Panc1 (cell line): ENCODE results near the gene PARP12. TPM values are rescaled to one million over a fixed set of nuclear protein-coding genes. Genes with fewer than 3 reads are reported as not detected.

Experiments
- ATAC-seq: fragments of 200-7000 bp; cut with Tn5 transposase; 2 replicates; pipeline ENCODE4 v1.9.1; 2020; ENCODE audit warnings: mild to moderate bottlenecking, moderate library complexity
- BruUV-seq: library from RNA; stranded (reverse); fragments of 400-500 nt; replicated peaks from 2 replicates; lab custom pipeline; 2021; lab: Mats Ljungman, UMichigan
- CTCF ChIA-PET: fragments of 300-600 bp; sonication (Branson Sonifier 250); formaldehyde crosslinking; loops from one replicate; lab custom pipeline; 2022; ENCODE audit warnings: antibody characterized with exemption; lab: Charles Lee
- POLR2A ChIA-PET: fragments of 300-600 bp; sonication (Branson Sonifier 250); formaldehyde crosslinking; loops from one replicate; lab custom pipeline; 2022; ENCODE audit warnings: antibody characterized with exemption; lab: Charles Lee
- DNase-seq: peaks from one replicate; pipeline ENCODE4 v3.0.0-alpha.2; 2010; ENCODE audit warnings: low read depth, low spot score
- H3K27ac ChIP-seq: 2 replicates; pipeline ENCODE4 v1.5.1; 2011; ENCODE audit warnings: mild to moderate bottlenecking, low read length, inconsistent platforms
- H3K27me3 ChIP-seq: fragments of 200-500 bp; sonication (Bioruptor generic); 2 replicates; pipeline ENCODE4 v1.6.0; 2014; ENCODE audit warnings: low read length, inconsistent platforms; ENCODE audit not compliant: control insufficient read depth, insufficient read depth
- H3K36me3 ChIP-seq: fragments of 200-500 bp; sonication (Bioruptor generic); 2 replicates; pipeline ENCODE4 v1.5.1; 2014; ENCODE audit warnings: inconsistent platforms, mild to moderate bottlenecking, low read length, moderate library complexity; ENCODE audit not compliant: control insufficient read depth, insufficient read depth
- H3K4me1 ChIP-seq: 2 replicates; pipeline ENCODE4 v1.5.1; 2011; ENCODE audit warnings: inconsistent platforms, mild to moderate bottlenecking, low read length, moderate library complexity; ENCODE audit not compliant: control insufficient read depth, insufficient read depth
- H3K4me3 ChIP-seq, 2 experiments: 2 replicates each; pipeline ENCODE4 v1.5.1; 2011 to 2012; ENCODE audit warnings: low read depth in 2 of 2, low read length in 2 of 2, mild to moderate bottlenecking in 2 of 2, inconsistent platforms in 1 of 2, moderate library complexity in 1 of 2
- H3K9me3 ChIP-seq: fragments of 200-500 bp; sonication (Bioruptor generic); 2 replicates; pipeline ENCODE4 v1.5.1; 2014; ENCODE audit warnings: low read depth, mild to moderate bottlenecking, inconsistent platforms, low read length, moderate library complexity; ENCODE audit not compliant: control insufficient read depth, insufficient read depth
- POLR2AphosphoS5 ChIP-seq: IDR thresholded peaks from 2 replicates; pipeline ENCODE4 v1.6.1; 2012; ENCODE audit warnings: mild to moderate bottlenecking, low read depth, low read length, moderate library complexity
- SIN3A ChIP-seq: IDR thresholded peaks from 2 replicates; pipeline ENCODE4 v1.6.1; 2012; ENCODE audit warnings: low read depth, mild to moderate bottlenecking, low read length, moderate library complexity, borderline replicate concordance; ENCODE audit not compliant: insufficient read depth
- TCF7L2 ChIP-seq: IDR thresholded peaks from 2 replicates; pipeline ENCODE4 v1.6.1; 2011; ENCODE audit warnings: mild to moderate bottlenecking, low read depth, low read length, inconsistent platforms
- in situ Hi-C: cut with HindIII; loops from 2 replicates; pipeline ENCODE4 v1.10.0; 2016; ENCODE audit warnings: low sequenced_read_pairs, low pct_unique_long_range_greater_than_20kb
- intact Hi-C: fragments of 100-400 bp; cut with micrococcal nuclease; formaldehyde crosslinking; loops from one replicate; pipeline ENCODE4 v1.10.0; 2022; ENCODE audit not compliant: unreplicated experiment
- total RNA-seq: library from RNA; stranded (reverse); gene quantifications from one replicate; pipeline ENCODE4 v1.2.1, GENCODE V29; 2021; ENCODE audit not compliant: unreplicated experiment
- TF ChIP-seq, protein P1 (sequence below): fragments of 450-650 bp; IDR thresholded peaks from 2 replicates; pipeline ENCODE4 v1.5.1; 2017; ENCODE audit warnings: mild to moderate bottlenecking
- TF ChIP-seq, protein P2 (sequence below), 2 experiments: IDR thresholded peaks; 2 replicates each; pipeline ENCODE4 v1.6.1; 2011 to 2012; ENCODE audit warnings: low read depth in 2 of 2, control low read depth in 1 of 2, low read length in 1 of 2, mild to moderate bottlenecking in 1 of 2, moderate library complexity in 1 of 2; ENCODE audit not compliant: insufficient read depth in 1 of 2

The PARP12 gene
- total RNA-seq, 1 experiment from 2014 or later, result 31.7 TPM

GRCh38 chr7:140022582-140023211 is 40.1 kb downstream of the PARP12 start:
- no peaks in the 10 kb centered on the region for H3K4me1 ChIP-seq
- H3K27me3 ChIP-seq, result no peaks in the 10 kb centered on the region
- H3K4me3 ChIP-seq, result no peak overlapping the region
- intact Hi-C loops (no loop called here), in situ Hi-C loops (no loop called here)
- no peaks in the 10 kb centered on the region for H3K9me3 ChIP-seq
- no peak overlapping the region for H3K27ac ChIP-seq
- ChIA-PET POLR2A (no interaction called here), CTCF (interaction anchor here (0.6 kb wide), 1 partner anchor 525 kb away, joined by 3 read pairs; no protein-coding TSS in a partner anchor)
- BruUV-seq, result no TSS peak
- ATAC-seq, result no peak
- TF ChIP-seq TCF7L2, result no peak
- TF ChIP-seq, protein P1, sequence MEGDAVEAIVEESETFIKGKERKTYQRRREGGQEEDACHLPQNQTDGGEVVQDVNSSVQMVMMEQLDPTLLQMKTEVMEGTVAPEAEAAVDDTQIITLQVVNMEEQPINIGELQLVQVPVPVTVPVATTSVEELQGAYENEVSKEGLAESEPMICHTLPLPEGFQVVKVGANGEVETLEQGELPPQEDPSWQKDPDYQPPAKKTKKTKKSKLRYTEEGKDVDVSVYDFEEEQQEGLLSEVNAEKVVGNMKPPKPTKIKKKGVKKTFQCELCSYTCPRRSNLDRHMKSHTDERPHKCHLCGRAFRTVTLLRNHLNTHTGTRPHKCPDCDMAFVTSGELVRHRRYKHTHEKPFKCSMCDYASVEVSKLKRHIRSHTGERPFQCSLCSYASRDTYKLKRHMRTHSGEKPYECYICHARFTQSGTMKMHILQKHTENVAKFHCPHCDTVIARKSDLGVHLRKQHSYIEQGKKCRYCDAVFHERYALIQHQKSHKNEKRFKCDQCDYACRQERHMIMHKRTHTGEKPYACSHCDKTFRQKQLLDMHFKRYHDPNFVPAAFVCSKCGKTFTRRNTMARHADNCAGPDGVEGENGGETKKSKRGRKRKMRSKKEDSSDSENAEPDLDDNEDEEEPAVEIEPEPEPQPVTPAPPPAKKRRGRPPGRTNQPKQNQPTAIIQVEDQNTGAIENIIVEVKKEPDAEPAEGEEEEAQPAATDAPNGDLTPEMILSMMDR, result no peak
- no peak for TF ChIP-seq POLR2AphosphoS5
- TF ChIP-seq, protein P2, sequence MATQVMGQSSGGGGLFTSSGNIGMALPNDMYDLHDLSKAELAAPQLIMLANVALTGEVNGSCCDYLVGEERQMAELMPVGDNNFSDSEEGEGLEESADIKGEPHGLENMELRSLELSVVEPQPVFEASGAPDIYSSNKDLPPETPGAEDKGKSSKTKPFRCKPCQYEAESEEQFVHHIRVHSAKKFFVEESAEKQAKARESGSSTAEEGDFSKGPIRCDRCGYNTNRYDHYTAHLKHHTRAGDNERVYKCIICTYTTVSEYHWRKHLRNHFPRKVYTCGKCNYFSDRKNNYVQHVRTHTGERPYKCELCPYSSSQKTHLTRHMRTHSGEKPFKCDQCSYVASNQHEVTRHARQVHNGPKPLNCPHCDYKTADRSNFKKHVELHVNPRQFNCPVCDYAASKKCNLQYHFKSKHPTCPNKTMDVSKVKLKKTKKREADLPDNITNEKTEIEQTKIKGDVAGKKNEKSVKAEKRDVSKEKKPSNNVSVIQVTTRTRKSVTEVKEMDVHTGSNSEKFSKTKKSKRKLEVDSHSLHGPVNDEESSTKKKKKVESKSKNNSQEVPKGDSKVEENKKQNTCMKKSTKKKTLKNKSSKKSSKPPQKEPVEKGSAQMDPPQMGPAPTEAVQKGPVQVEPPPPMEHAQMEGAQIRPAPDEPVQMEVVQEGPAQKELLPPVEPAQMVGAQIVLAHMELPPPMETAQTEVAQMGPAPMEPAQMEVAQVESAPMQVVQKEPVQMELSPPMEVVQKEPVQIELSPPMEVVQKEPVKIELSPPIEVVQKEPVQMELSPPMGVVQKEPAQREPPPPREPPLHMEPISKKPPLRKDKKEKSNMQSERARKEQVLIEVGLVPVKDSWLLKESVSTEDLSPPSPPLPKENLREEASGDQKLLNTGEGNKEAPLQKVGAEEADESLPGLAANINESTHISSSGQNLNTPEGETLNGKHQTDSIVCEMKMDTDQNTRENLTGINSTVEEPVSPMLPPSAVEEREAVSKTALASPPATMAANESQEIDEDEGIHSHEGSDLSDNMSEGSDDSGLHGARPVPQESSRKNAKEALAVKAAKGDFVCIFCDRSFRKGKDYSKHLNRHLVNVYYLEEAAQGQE (IDR thresholded peaks at IDR 0.05; ENCODE audit: insufficient read depth in 1 of 2, low read depth in 2 of 2, low read length in 1 of 2), result no peak
- no peak for TF ChIP-seq SIN3A
- no peak for DNase-seq
- no peaks in the 10 kb centered on the region for H3K36me3 ChIP-seq

GRCh38 chr7:140021603-140022002 is 41.1 kb downstream of the PARP12 start:
- TF ChIP-seq, protein P1, result no peak
- no peak for TF ChIP-seq SIN3A
- no peak for TF ChIP-seq POLR2AphosphoS5
- TF ChIP-seq, protein P2 (IDR thresholded peaks at IDR 0.05; ENCODE audit: insufficient read depth in 1 of 2, low read depth in 2 of 2, low read length in 1 of 2), result no peak
- TF ChIP-seq TCF7L2, result no peak
- H3K9me3 ChIP-seq, result no peaks in the 10 kb centered on the region
- intact Hi-C loops, result no loop called here
- H3K4me1 ChIP-seq, result no peaks in the 10 kb centered on the region
- no peak overlapping the region for H3K27ac ChIP-seq
- ATAC-seq (no peak), DNase-seq (no peak)
- ChIA-PET POLR2A (no interaction called here), CTCF (no interaction called here)
- H3K27me3 ChIP-seq, result no peaks in the 10 kb centered on the region
- no peak overlapping the region for H3K4me3 ChIP-seq
- BruUV-seq, result no TSS peak
- in situ Hi-C loops, result no loop called here
- no peaks in the 10 kb centered on the region for H3K36me3 ChIP-seq
